ENCODE data around the gene NFIB. TPM values are rescaled to one million over a fixed set of nuclear protein-coding genes. Genes with fewer than 3 reads are reported as not detected.
A peak's percentile ranks its signal among the peaks of the same experiment; 100 is the strongest.

NFIB gene
- total and polyA plus RNA-seq, 2 of the 8 experiments (the other 6 are each of a cell fraction or from before 2014, with no cell fraction given): 2.6 to 13.1 TPM

DNA sequence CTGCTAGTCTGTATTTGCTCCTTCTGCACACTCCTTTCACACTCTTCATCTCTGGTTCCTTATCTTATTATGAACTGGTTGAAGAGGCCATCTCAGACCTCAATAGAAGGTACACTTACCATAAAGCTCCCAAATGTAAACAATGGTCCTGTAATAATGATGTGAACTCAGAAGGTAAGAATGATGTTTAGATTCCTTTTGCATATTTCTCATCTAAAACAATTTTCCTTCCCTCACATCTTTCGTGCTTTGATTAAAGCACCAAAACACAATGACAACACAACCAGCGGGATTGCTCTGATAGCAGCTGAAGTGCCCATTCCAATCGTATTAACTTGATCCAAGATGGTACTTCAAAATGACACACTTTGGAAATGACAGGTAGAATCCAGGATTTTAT, 34.3 kb downstream of the NFIB start:
- Histone ChIP-seq H3K79me2 (ENCODE audit: control insufficient read depth in 1 of 2, insufficient read depth in 2 of 2, low read length in 2 of 2) (0 out of 4 replicates have a peak, but pooled peaks cover 0 to 6% of the 10 kb centered on the region in 2 experiments), H3K36me3 (ENCODE audit: control insufficient read depth in 2 of 4, insufficient read depth in 4 of 4, low read length in 3 of 4) (no peaks in the 10 kb centered on the region), H2BK12ac (ENCODE audit: low read depth, low read length) (no peak overlapping the region), H3K4me1 (replicated peaks in 1 of 4; ENCODE audit: control insufficient read depth in 3 of 4, insufficient read depth in 4 of 4, low read length in 3 of 4) (peaks cover 0 to 14% (median 9%) of the 10 kb centered on the region in 4 experiments), H3K23ac (ENCODE audit: insufficient read length) (no peak overlapping the region), H4K8ac (ENCODE audit: extremely low read depth, insufficient read depth, low read length) (no peak overlapping the region), H2AK5ac (ENCODE audit: low read depth, low read length) (no peak overlapping the region), H2BK15ac (ENCODE audit: low read length) (no peak overlapping the region), H3K23me2 (ENCODE audit: low read depth, low read length) (no peaks in the 10 kb centered on the region), H3K18ac (ENCODE audit: extremely low read depth, low read length) (no peak overlapping the region), H4K5ac (ENCODE audit: insufficient read length, low read depth, low read length) (no peak overlapping the region), H3K9me3 (ENCODE audit: insufficient read depth in 2 of 2, low read depth in 1 of 2, low read length in 1 of 2) (no peaks in the 10 kb centered on the region), H2BK20ac (ENCODE audit: low read length) (no peak overlapping the region), H3K4me2 (ENCODE audit: insufficient read depth in 1 of 2, low read depth in 2 of 2, low read length in 2 of 2) (no peak overlapping the region), H3K79me1 (ENCODE audit: low read depth, low read length) (no peaks in the 10 kb centered on the region; the same call in 1 of the 2 replicates), H4K20me1 (replicated peaks in 1 of 2; ENCODE audit: control insufficient read depth in 1 of 2, insufficient read depth in 2 of 2, low read length in 2 of 2) (no peaks in the 10 kb centered on the region), H2BK5ac (ENCODE audit: low read depth, low read length) (no peak overlapping the region), H2BK120ac (replicated peaks; ENCODE audit: low read depth, low read length) (no peak overlapping the region), H3K27me3 (replicated peaks in 1 of 4; ENCODE audit: control insufficient read depth in 3 of 4, extremely low read depth in 1 of 4, insufficient read depth in 3 of 4, low read length in 3 of 4) (no peaks in the 10 kb centered on the region), H3K4me3 (ENCODE audit: extremely low read depth in 1 of 4, insufficient read depth in 2 of 4, low read depth in 3 of 4, low read length in 4 of 4) (no peak overlapping the region), H3K14ac (ENCODE audit: insufficient read length) (no peak overlapping the region), H3K4ac (replicated peaks; ENCODE audit: insufficient read length, low read depth, low read length) (no peak overlapping the region), H3K9ac (replicated peaks in 1 of 4; ENCODE audit: extremely low read depth in 1 of 4, low read depth in 3 of 4, low read length in 3 of 4) (no peak overlapping the region), H3K56ac (replicated peaks; ENCODE audit: insufficient read length, low read depth, low read length) (no peak overlapping the region), H3K27ac (ENCODE audit: low read depth, low read length) (no peak overlapping the region), H4K91ac (replicated peaks; ENCODE audit: insufficient read length, low read length) (no peak overlapping the region), H2AFZ (ENCODE audit: low read length) (no peak overlapping the region)
- DNase-seq (ENCODE audit: low read depth in 1 of 2, low spot score in 2 of 2) (no peak), FAIRE-seq (peak; percentile 19)
- 89% methylated on average over 3 of the region's 3 CpGs; no CpG with 5 or more reads in 1 of the 2 experiments for WGBS, 2 experiments (ENCODE audit: extremely low coverage in 1 of 2, insufficient coverage in 1 of 2, insufficient read length in 1 of 2, insufficient replicate concordance in 2 of 2, low coverage in 1 of 2, low lambda C conversion rate in 2 of 2, missing lambda C conversion rate in 1 of 2)
- ChIA-PET CTCF (ENCODE audit: partially characterized antibody) (no interaction called here), POLR2A (ENCODE audit: partially characterized antibody) (no interaction called here)
- TF ChIP-seq POLR2A (IDR thresholded peaks at IDR 0.05; ENCODE audit: control extremely low read depth in 1 of 2, low read depth in 2 of 2, low read length in 2 of 2) (no peak), CHD1 (IDR thresholded peaks at IDR 0.05; ENCODE audit: low read depth, low read length) (no peak), HDAC2 (IDR thresholded peaks at IDR 0.05; ENCODE audit: borderline replicate concordance in 1 of 2, low read depth in 2 of 2, low read length in 2 of 2) (no peak), SRF (IDR thresholded peaks at IDR 0.05; ENCODE audit: low read depth, low read length) (no peak), SIRT6 (IDR thresholded peaks at IDR 0.05; ENCODE audit: low read length) (no peak), SUZ12 (IDR thresholded peaks at IDR 0.05; ENCODE audit: low read length) (no peak), JUN (IDR thresholded peaks at IDR 0.05; ENCODE audit: low read depth, low read length) (no peak), KDM5A (IDR thresholded peaks at IDR 0.05; ENCODE audit: low read length) (no peak), RFX5 (IDR thresholded peaks at IDR 0.05; ENCODE audit: borderline replicate concordance, low read depth, low read length) (no peak), EGR1 (IDR thresholded peaks at IDR 0.05; ENCODE audit: borderline replicate concordance, low read depth, low read length) (no peak), CBX8 (IDR thresholded peaks at IDR 0.05; ENCODE audit: borderline replicate concordance, low read depth, low read length) (no peak), SP2 (IDR thresholded peaks at IDR 0.05; ENCODE audit: low read length) (no peak)
- TF ChIP-seq, protein P1, sequence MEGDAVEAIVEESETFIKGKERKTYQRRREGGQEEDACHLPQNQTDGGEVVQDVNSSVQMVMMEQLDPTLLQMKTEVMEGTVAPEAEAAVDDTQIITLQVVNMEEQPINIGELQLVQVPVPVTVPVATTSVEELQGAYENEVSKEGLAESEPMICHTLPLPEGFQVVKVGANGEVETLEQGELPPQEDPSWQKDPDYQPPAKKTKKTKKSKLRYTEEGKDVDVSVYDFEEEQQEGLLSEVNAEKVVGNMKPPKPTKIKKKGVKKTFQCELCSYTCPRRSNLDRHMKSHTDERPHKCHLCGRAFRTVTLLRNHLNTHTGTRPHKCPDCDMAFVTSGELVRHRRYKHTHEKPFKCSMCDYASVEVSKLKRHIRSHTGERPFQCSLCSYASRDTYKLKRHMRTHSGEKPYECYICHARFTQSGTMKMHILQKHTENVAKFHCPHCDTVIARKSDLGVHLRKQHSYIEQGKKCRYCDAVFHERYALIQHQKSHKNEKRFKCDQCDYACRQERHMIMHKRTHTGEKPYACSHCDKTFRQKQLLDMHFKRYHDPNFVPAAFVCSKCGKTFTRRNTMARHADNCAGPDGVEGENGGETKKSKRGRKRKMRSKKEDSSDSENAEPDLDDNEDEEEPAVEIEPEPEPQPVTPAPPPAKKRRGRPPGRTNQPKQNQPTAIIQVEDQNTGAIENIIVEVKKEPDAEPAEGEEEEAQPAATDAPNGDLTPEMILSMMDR (IDR thresholded peaks at IDR 0.05; ENCODE audit: control extremely low read depth in 1 of 3, insufficient read depth in 1 of 3, low read depth in 1 of 3, low read length in 3 of 3): no peak
